ENCODE measurements around the gene COX10. TPM values are rescaled to one million over a fixed set of nuclear protein-coding genes. Genes with fewer than 3 reads are reported as not detected.
"Not testable (repeated sequence)": the region's sequence is repeated elsewhere in the genome, so short reads cannot be mapped to it uniquely, and the experiment has no call there.

The COX10 gene
- total RNA-seq (2014; rRNA removed; shearing (Covaris generic)): 23.8 and 27.3 TPM in 2 replicates

DNA sequence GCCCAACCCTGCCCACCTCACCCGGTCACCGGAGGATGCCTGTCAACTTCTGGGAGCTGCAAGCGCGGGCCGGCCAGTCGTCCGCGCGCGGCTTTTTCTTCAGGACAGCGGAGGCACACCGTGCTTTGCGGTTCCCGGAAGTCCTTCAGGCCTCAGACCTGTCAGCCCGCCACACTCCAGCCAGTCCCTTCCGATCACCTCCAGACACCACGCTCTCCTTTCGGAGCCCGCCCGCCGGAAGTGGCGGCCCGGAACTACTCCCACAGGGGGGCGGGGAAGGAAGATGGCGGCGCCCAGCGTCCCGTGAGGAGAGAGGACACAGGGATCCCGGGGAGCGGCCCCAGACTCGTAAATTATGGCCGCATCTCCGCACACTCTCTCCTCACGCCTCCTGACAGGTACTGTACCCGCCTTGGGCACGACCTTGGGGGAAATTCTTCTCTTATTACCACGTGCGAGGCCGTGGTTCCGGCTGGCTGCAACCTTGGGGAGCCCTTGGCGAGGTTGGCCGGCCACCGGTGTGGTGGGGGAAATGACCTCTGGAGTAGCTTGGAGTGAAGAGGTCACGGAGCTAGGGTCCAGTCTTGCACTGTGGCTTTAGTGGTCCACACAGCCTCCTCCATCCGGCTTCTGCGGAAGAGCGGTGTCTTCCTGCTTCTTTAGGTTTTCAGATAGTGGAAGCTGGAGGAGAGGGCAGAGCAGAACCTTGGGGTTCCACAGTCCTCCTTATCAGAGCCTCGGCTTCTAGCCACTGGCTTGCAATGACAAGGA, at the start of gene COX10:
Gene COX10 (plus strand): TSS at position 254 of the 771 bp plus-strand sequence. CDS start 102 bp downstream, at position 356.
- Histone ChIP-seq H3K27me3 (replicated peaks) (no peaks in the 10 kb centered on the region), H3K9me3 (replicated peaks) (no peaks in the 10 kb centered on the region), H3K4me1 (replicated peaks) (peaks cover 13% of the 10 kb centered on the region), H3K36me3 (peaks cover 26% of the 10 kb centered on the region), H3K27ac (peak within 1 kb of the TSS; percentile 65), H3K4me3 (peak within 1 kb of the TSS; percentile 61)
- DNase-seq (ENCODE audit: low read depth in 1 of 2, low spot score in 2 of 2): peak; percentile 85 to 87

DNA sequence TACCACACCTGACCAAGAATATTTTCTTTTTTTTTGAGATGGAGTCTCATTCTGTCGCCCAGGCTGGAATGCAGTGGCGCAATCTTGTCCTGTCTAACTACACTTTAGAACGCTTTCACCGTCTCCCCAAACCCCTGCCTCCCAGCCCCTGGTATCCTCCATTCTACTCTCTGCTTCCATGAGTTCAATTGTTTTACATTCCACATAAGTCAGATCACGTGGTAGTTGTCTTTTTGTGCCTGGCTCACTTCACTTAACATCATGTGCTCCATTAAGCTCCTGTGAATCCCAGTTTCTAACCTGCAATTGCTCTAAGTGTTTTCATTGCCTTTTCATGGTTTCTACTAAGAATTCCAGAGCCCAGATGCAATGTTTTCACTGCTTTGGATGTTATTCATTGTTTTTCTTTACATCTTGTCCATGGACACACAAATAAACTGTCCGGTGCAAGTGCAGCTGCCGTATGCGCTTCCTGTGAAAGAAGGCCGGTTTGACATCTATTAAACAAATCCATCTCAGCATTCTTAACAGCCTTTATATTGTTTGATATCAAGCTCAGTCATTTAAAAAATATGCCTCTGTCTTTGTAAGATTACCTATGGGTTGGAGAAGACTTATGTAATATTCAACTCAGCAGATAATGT, 47.5 kb upstream of the COX10 start:
- not testable (repeated sequence) for H3K36me3 ChIP-seq; H3K27ac ChIP-seq; H3K4me3 ChIP-seq; DNase-seq (ENCODE audit: low read depth in 1 of 2, low spot score in 2 of 2); H3K4me1 ChIP-seq (replicated peaks); H3K27me3 ChIP-seq (replicated peaks); H3K9me3 ChIP-seq (replicated peaks)

DNA sequence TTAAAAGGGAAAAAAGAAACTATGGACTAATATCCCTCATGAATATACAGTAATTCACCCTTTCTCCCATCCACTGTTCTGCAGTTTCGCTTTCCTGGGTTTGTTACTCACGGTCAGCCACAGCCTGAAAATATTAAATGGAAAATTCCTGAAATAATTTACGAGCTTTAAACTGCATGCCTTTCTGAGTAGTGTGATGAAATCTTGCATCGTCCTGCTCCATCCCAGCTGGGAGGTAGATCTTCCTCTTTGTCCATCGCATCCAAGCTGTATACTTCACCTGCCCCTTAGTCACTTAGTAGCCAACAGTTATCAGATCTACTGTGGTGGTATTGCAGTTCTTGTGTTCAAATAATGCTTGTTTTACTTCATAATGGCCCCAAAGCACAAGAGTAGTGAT, 39.5 kb upstream of the COX10 start:
- H3K27me3 ChIP-seq (replicated peaks); DNase-seq (ENCODE audit: low read depth in 1 of 2, low spot score in 2 of 2); H3K4me3 ChIP-seq; H3K4me1 ChIP-seq (replicated peaks); H3K9me3 ChIP-seq (replicated peaks); H3K27ac ChIP-seq: not testable (repeated sequence)
- peaks cover 23% of the 10 kb centered on the region for H3K36me3 ChIP-seq

DNA sequence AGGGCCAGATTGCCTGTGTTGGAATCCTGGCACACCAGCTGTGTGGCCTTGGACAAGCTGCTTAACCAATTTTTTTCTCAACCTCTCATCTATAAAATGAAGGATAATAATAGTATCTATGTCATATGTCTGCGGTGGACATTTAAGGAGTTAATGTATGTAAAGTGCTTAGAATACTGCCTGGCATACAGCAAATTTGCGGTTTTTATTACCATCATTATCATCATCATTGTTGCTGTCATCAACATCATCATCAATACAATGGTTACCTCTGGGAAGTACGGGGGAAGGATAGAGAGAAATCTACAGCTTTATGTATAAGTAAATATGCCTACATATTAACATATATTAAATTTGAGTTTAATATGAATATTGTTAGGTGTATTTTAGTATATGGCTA, 37.1 kb upstream of the COX10 start:
- DNase-seq (ENCODE audit: low read depth in 1 of 2, low spot score in 2 of 2): no peak
- H3K9me3 ChIP-seq (replicated peaks): no peaks in the 10 kb centered on the region
- H3K36me3 ChIP-seq: peaks cover 25% of the 10 kb centered on the region
- no peak overlapping the region for H3K4me3 ChIP-seq
- no peaks in the 10 kb centered on the region for H3K4me1 ChIP-seq (replicated peaks)
- no peak overlapping the region for H3K27ac ChIP-seq
- H3K27me3 ChIP-seq (replicated peaks): no peaks in the 10 kb centered on the region

DNA sequence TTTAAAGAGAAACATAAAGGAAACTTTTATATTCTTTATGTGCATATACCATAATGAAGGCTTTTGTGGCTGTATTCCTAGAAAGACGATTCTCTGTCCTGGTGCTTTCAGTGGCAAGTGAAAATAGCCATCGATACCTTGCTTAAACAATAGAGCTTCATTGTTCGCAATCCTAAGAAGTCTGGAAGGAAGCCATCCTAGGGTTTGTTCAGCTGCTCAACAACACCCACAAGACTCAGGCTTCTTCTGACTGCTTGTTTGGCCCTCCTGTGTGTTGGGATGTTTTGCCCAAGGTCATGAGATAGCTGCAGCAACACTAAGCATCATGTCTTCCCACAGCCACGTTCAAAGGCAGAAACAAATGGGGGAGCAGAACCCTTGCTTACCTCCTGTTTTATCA, 36.1 kb upstream of the COX10 start:
- no peak overlapping the region for H3K27ac ChIP-seq
- DNase-seq (ENCODE audit: low read depth in 1 of 2, low spot score in 2 of 2): no peak
- no peaks in the 10 kb centered on the region for H3K9me3 ChIP-seq (replicated peaks)
- peaks cover 2% of the 10 kb centered on the region for H3K4me1 ChIP-seq (replicated peaks)
- no peaks in the 10 kb centered on the region for H3K27me3 ChIP-seq (replicated peaks)
- H3K4me3 ChIP-seq: no peak overlapping the region
- peaks cover 25% of the 10 kb centered on the region for H3K36me3 ChIP-seq

DNA sequence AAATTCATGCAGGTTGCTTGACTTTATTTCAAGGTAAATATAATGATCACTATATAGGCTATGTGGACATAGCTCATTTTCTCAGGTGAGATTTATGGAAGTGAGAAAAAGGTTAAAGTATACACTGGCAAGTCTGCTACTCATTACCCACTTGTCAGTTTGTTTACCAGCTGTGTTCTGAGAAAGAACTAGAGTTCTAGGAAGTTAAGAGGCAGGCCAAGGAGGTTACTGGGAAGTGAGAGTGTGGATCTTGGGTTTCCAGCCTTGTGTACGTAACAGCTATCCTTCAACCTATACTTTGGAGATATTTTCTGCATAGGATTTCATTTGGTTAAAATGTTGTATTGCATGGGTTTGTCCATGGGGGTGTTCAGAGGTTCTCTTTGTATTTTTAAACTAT, 31.9 kb upstream of the COX10 start:
- H3K4me1 ChIP-seq (replicated peaks): peaks cover 8% of the 10 kb centered on the region
- no peak overlapping the region for H3K4me3 ChIP-seq
- H3K27ac ChIP-seq: no peak overlapping the region
- peaks cover 17% of the 10 kb centered on the region for H3K36me3 ChIP-seq
- H3K27me3 ChIP-seq (replicated peaks): no peaks in the 10 kb centered on the region
- no peaks in the 10 kb centered on the region for H3K9me3 ChIP-seq (replicated peaks)
- DNase-seq (ENCODE audit: low read depth in 1 of 2, low spot score in 2 of 2): no peak

DNA sequence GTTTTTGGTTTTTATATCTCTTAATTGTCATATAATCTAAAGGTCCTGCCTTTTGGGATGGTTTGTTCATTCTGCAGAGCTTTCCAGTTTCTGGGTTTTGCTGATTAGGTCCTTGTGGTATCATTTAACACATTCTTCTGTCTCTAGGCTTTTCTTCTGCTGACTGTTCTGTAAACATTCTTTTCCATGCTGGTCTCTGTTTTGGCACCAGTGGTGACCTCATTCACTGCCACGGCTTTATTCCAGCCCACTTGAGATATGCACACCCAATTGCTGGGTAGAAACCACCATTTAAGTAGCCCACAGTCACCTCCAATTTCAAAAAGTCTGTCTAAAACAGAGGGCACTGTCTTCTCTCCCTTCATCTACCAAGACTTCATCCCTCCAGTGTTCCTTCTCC, 31.1 kb upstream of the COX10 start:
- Histone ChIP-seq H3K36me3 (peaks cover 11% of the 10 kb centered on the region), H3K4me3 (no peak overlapping the region), H3K27me3 (replicated peaks) (no peaks in the 10 kb centered on the region), H3K9me3 (replicated peaks) (no peaks in the 10 kb centered on the region), H3K27ac (no peak overlapping the region), H3K4me1 (replicated peaks) (peaks cover 8% of the 10 kb centered on the region)
- DNase-seq (ENCODE audit: low read depth in 1 of 2, low spot score in 2 of 2): peak; percentile 48 to 52

DNA sequence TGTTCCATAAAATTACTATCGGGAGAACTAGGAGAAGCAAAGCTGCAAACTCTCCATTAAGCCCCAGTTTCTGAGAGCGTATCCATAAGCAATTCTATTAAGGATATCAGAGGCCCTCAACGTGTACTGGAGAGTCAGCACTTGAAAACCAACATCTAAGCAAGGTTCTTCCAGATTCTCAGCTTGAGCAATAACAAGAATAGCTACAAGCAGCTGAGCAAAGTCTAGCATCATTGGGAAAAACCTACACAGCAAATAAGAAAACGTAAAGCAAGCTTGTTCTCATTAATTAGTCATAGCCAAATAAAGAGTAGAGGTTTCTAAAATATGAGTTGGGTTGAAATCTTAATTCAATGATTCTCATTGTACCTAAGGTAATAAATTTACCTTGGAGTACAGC, 26.9 kb upstream of the COX10 start:
- no peak for DNase-seq (ENCODE audit: low read depth in 1 of 2, low spot score in 2 of 2)
- Histone ChIP-seq H3K27ac (no peak overlapping the region), H3K4me3 (no peak overlapping the region), H3K36me3 (no peaks in the 10 kb centered on the region), H3K27me3 (replicated peaks) (no peaks in the 10 kb centered on the region), H3K4me1 (replicated peaks) (peaks cover 8% of the 10 kb centered on the region), H3K9me3 (replicated peaks) (no peaks in the 10 kb centered on the region)

DNA sequence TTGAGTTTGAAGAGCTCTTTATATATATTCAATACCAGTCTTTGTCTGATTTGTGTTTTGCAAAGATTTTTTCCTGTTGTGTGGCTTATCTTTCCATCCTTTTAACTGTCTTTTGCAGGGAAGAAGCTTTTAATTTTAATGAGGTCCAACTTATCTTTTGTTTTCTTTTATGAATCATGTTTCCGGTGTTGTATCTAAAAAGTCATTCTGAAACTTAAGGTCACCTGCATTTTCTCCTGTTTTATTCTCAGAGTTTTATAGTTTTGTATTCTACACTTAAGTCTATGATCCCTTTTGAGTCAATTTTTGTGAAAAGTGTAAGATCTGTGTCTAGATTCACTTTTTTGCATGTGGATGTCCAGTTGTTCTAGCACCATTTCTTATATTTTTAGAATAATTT, 24.6 kb upstream of the COX10 start:
- Histone ChIP-seq H3K36me3 (no peaks in the 10 kb centered on the region), H3K27me3 (replicated peaks) (no peaks in the 10 kb centered on the region), H3K4me1 (replicated peaks) (no peaks in the 10 kb centered on the region), H3K9me3 (replicated peaks) (no peaks in the 10 kb centered on the region), H3K27ac (no peak overlapping the region), H3K4me3 (no peak overlapping the region)
- no peak for DNase-seq (ENCODE audit: low read depth in 1 of 2, low spot score in 2 of 2)

DNA sequence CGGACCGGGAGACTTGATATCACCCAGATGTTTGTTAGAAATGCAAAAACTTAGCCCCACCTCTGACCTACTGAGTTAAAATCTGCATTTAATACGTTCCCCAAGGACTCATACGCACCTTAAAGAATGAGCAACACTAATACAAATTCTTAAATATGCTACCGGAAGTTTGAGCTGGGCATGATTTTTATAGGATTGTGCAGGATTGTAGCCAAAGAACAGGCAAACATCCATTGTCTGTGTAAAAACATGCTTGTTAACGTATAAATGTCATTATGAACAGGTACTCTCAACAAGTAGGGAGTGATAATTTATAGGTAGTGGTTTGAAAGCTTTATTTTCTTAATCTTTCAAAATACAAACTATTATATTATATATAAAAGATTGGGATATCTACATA, 22.3 kb upstream of the COX10 start:
- Histone ChIP-seq H3K4me3 (no peak overlapping the region), H3K36me3 (no peaks in the 10 kb centered on the region), H3K4me1 (replicated peaks) (no peaks in the 10 kb centered on the region), H3K9me3 (replicated peaks) (no peaks in the 10 kb centered on the region), H3K27me3 (replicated peaks) (no peaks in the 10 kb centered on the region), H3K27ac (no peak overlapping the region)
- DNase-seq (ENCODE audit: low read depth in 1 of 2, low spot score in 2 of 2): no peak

DNA sequence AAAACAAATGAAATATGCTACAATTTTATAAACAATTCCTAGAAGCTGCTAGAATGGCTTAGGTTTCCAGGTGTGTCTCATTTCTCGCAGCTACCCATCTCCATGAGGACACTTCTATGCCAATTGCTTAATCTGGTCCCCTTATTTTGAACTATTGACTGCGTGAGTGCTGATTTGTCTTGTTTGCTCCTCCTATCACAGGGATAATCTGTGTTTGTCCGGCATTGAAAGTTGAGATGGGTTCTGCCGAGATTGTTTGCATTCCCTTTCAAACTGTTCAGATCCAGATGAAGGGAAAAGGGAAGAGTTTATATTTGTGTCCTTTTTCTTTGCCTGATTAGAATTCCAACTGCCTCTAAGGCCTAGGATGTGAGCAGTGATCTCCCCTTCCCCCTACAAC, 21.7 kb upstream of the COX10 start:
- no peak for DNase-seq (ENCODE audit: low read depth in 1 of 2, low spot score in 2 of 2)
- Histone ChIP-seq H3K4me1 (replicated peaks) (no peaks in the 10 kb centered on the region), H3K4me3 (no peak overlapping the region), H3K27ac (no peak overlapping the region), H3K9me3 (replicated peaks) (no peaks in the 10 kb centered on the region), H3K27me3 (replicated peaks) (no peaks in the 10 kb centered on the region), H3K36me3 (no peaks in the 10 kb centered on the region)

DNA sequence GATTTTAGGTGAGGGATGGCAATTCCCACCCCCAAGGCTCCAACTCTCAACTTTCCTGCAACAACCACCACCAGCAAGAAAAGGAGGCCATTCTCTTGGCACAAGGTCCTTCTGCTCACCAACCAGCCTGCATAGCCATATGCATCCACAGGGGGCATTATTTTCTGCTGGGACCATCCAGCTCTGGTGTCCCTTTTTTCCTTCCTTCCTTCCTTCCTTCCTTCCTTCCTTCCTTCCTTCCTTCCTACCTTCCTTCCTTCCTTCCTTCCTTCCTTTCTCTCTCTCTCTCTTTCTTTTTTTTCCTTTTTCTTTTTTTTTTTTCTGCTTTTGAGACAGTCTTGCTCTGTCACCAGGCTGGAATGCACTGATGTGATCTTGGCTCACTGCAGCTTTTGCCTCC, 21.1 kb upstream of the COX10 start:
- Histone ChIP-seq H3K4me3 (no peak overlapping the region), H3K27ac (no peak overlapping the region), H3K27me3 (replicated peaks) (no peaks in the 10 kb centered on the region), H3K36me3 (no peaks in the 10 kb centered on the region), H3K4me1 (replicated peaks) (no peaks in the 10 kb centered on the region), H3K9me3 (replicated peaks) (no peaks in the 10 kb centered on the region)
- DNase-seq (ENCODE audit: low read depth in 1 of 2, low spot score in 2 of 2): no peak

DNA sequence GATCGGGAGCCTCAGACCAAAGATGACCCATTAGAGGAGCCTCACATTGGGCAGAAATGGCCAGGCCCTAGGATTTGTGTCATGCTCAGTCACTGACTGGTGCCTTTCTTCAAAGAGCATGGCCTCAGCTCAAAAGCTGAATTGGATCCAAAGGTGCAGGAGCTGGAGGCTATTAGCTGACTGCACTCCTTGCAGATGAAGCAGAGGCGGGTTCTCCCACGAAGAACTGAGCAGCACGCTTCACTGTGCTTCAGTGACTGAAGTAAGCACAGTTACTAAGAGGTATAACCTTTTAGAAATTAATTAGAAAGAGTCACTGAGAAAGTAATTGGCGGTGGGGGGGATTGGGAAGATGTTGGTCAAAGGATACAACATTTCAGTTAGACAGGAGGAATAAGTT, 18.7 kb upstream of the COX10 start:
- Histone ChIP-seq H3K27me3 (replicated peaks) (no peaks in the 10 kb centered on the region), H3K4me3 (no peak overlapping the region), H3K9me3 (replicated peaks) (no peaks in the 10 kb centered on the region), H3K36me3 (peaks cover 1% of the 10 kb centered on the region), H3K27ac (no peak overlapping the region), H3K4me1 (replicated peaks) (no peaks in the 10 kb centered on the region)
- no peak for DNase-seq (ENCODE audit: low read depth in 1 of 2, low spot score in 2 of 2)

DNA sequence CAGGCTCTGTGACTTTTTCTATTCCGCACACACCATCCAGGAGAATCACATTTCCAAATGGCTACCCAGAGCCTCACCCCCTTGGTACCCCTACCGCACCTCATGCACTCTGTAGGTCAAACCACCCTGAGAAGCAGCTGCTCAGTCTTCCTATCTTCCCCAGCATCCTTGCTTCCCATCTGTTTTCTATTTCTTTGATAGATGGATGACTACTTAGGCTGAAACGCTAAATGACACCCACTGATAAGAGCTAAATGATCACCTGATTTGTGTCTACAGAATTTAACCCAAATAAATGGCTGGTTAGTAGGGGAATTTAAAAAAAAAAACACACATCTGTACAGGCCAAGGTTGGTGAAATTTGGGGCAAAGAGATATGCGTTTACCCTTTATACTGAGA, 17.6 kb upstream of the COX10 start:
- Histone ChIP-seq H3K27ac (no peak overlapping the region), H3K36me3 (peaks cover 7% of the 10 kb centered on the region), H3K4me1 (replicated peaks) (no peaks in the 10 kb centered on the region), H3K27me3 (replicated peaks) (no peaks in the 10 kb centered on the region), H3K9me3 (replicated peaks) (no peaks in the 10 kb centered on the region), H3K4me3 (no peak overlapping the region)
- DNase-seq (ENCODE audit: low read depth in 1 of 2, low spot score in 2 of 2): no peak
